NCI-H1930 (cell line): Measurements from ENCODE around the gene COL10A1.

Source experiments
- DNase-seq, 2 experiments: peaks; one replicate each; lab custom pipeline; 2025; lab: John Stamatoyannopoulos, UW

Gene COL10A1

DNA sequence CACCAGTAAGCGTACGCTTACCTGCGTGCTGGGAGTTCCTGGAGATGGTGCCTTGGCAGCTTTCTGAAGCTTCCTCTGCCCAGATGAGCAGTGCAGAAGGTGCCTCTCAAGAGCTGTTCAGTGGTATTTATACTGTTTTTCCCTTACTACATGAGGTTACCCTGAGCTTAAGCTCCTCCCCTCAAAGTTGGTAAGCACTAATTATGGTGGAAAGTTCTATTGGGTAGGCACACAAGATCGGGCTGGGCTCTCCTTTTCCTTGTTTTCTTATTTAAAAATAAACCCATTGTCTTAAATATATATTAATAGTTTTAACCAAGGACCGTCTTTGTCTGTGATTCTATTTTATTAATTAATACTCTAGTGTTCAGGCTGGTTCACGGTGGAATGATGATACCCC, at the start of gene COL10A1:
TSS of gene COL10A1 (minus strand) at position 101 of the 400 bp plus-strand sequence. CDS start 640 bp downstream, outside the sequence.
- DNase-seq: no peak

DNA sequence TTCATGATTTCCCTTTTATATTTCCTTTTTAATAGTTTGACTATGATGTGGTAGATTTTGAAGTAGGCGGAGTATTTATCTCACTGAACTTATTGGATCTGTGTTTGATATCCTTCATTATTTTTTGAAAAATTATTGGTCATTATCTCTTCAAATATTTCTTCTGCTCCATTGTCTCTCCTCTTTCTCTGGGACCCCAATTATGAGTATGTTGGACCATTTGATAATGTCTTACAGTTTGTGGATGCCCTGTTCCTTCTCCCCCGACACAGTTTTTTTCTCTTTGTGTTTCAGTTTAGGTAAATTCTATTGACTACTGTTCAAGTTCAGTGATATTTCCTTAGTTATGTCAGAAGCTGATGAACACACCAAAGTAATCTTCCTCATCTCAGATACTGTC, 49.4 kb upstream of the COL10A1 start:
- no peak for DNase-seq

DNA sequence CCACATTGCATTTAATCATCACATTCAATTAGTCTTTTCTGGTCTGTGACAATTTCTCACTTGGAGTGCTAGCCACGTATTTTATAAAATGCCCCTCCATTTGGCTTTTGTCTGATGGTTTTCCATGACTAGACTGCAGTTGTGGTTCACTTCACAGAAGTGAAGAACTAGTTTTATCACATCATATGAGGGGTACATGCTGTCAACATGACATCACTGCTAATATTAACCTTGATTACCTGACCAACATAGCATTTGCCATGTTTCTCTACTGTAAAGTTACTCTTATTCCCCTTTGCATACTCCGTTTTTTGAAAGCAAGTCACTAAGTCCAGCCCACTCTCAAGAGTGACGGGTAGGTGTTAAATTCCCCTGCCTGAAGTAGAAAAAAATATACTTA, 48.0 kb upstream of the COL10A1 start:
- no peak for DNase-seq

DNA sequence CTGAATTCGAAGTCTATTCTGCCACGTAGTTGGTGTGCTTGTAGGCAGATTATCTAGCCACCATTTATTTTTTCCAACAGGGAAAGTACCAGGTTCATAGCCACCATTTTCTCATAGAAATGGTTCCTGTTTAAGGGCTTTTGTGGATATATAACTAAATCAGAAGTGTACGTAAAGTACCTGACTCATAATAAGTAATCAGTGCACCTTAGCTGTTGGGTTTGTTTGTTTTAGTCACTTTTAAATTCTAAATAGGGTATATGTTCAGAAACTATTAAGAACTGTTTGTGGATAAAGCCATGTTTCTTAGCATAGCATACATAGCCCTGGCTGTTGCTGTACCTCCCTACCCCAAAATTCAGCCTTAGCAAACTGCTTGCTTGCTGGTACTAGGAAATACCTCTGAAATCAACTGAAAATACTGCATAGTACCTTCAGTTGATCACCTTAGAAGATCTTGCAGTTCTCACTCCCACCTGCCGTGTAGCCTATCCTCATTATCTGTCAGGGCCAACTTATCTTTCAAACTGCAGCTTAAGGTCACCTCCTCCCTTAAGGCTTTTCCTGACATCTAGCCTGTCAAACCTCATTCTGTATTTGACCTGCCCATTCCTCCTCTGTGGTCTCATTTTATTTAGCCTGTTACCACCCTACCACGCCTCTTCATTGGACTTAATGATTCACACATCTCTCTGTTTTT, 44.6 kb upstream of the COL10A1 start:
- no peak for DNase-seq

DNA sequence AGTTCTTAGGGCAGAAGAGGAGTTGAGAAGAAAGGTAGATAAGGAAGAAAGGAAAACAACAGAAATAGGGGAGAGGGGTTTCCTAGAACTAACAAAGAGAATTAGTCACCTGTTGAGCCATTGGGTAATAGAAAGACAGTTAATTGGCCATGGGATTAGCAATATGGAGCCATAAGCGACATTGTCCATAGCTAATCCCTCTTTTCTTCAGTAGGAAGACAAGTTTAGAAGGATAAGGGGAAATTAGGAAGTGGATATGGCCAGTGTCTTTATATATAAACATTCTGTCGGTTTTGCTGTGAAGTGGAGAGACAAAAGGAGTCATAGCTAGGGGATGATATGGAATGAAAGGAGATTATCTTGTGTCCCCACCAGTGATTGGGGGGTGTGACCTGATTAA, 43.9 kb upstream of the COL10A1 start:
- no peak for DNase-seq

DNA sequence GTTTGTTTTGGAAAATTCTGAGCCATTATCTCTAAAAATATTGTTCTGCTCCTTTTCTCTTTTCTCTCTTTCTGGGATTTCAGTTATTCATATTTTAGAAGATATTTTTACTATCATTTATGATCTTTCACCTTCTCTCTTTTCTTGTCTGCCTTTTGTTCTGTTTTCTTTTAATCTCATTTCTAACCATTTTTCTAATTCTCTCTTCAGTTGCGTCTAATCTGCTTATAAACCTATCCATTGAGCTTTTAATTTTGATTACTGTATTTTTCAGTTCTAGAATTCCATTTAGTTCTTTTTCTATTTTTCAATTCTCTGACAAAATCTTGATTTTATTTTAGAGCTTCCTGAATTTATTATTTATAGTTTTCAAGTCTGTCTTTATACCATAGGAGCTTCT, 42.2 kb upstream of the COL10A1 start:
- DNase-seq: no peak

DNA sequence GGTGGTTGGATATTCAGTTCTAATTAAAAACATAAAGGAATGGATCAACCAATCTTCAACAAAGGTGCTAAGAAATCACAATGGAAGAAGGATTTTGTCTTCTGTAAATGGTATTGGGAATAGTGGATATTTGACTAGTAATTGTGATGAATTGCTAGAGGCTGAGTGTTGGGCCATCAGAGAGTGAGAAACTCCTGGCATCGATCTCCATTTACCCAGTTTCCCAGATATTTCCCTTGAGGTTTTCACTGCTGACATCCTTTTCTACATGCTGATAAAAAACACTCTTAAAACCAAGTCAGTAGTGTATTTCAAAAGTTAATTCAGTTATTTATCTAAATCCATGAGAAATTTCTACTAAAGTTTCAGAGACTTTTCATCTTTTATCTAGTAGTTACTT, 40.4 kb upstream of the COL10A1 start:
- DNase-seq: no peak

DNA sequence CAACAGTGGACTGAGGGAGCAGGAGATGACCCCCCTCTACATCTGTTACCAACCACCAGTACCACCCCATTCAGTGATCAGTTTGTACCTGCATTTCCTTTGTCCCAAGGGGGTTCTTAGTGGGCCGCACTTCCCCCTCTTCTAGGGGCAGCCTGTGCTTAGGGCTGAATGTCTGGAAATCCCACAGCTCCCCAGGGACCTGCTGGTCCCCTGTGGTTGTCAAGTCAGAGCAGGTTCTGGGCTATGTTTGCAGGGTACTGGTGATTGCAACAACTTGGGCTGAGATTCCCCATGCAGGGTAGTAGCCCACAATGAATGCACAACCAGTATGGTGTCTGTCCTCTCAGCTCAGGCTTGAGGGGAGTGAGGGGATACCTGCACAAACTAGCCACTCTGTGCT, 39.7 kb upstream of the COL10A1 start:
- no peak for DNase-seq

DNA sequence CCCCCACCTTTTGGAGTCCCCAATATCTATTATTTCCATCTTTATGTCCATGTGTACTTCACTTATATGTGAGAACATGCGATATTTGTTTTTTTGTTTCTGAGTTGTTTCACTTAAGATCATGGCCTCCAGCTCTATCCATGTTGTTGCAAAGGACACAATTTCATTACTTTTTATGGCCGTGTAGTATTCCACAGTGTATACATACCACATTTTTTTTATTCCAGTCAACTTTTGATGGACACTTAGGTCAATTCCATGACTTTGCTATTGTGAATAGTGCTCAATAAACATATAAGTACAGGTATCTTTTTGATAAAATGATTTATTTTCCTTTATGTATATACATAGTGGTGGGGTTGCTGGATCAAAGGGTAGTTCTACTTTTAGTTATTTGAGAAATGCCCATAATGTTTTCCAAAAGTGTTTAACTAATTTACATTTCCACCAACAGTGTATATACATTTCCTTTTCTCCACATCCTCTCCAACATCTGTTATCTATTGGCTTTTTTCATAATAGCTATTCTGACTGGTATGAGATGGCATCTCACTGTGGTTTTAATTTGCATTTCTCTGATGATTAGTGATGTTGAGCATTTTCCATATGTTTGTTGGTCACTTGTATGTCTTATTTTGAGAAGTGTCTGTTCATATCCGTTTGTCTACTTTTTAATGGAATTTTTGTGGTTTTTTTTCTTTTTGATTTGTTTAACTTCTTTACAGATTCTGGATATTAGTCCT, 34.0 kb upstream of the COL10A1 start:
- DNase-seq: no peak

DNA sequence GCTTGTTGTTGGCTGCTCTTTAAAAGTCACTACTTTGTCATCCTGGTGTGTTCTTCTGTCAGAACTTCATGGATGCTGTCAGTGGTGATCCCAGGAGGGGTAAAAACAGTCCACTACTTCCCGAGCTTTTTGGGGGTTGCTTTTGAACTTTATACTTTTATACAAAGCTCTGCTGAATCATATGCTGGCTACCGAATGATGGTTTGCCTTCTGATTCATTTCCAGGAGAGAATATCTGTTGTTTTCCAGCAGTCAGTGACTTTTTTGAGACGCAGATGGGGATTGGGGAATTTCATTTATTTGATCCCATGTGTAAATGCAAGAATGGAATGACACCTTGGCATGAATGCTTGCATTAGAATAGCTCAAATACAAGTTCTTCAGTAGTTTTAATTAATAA, 32.7 kb upstream of the COL10A1 start:
- DNase-seq: no peak

DNA sequence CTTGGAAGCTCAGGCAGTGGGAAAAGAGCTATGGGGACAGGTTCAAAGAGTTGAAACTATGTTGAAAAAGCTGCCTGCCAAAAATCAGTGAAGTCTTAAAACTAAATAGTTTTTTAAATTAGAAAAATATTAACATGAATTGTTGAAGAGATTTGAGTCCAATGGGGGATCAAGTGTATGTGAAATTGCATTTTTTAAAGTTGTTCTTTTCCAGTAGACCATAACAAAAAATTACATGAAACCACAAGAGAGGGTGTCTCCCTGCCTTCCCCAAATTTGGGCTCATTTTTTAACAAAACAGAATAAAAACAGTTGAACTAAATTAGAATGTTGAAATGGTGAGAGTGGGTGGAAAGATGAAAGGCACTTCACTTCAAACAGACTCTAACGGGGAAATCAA, 31.5 kb upstream of the COL10A1 start:
- DNase-seq: no peak

DNA sequence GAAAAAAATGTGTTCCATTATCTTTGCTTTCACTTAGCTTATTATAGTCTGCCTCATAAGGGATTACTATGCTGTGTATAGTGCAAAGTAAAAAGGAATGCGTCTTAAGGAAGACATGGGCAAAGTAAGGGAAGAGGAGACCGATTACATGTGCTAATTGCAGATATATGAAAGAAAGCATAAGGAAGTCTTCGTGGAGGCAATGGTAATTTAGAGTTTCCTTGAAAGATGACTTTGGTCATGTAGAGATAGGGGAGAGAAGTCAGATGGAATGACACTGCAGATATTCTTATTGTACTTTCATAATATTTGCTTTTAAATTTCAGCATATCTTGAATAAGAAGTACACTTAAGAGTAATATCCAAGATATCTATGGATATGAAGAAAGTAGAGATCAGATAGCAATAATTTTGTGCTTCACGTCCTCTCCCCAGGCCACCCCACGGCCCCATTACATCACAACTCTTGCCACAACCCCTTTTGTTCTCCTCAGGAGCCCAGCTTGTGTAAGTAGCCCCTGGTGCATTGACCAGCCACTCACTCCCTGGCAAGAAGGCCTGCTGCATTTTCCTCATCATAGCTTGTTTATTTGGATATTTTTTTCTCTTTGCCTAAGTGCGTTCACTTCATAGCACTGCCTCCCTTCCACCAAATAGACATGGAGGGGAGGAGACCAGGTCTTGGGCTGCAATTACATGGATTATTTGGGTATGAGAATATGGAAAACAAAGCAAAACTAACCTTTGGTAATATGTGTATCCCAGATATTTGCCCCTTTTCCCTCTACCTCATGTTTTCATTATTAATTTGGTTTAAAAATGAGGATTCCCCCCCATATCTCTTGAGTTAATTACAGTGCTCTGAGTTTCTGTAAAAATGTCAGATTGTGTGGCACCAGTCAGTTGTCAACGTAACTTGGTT, 30.7 kb upstream of the COL10A1 start:
- no peak for DNase-seq

DNA sequence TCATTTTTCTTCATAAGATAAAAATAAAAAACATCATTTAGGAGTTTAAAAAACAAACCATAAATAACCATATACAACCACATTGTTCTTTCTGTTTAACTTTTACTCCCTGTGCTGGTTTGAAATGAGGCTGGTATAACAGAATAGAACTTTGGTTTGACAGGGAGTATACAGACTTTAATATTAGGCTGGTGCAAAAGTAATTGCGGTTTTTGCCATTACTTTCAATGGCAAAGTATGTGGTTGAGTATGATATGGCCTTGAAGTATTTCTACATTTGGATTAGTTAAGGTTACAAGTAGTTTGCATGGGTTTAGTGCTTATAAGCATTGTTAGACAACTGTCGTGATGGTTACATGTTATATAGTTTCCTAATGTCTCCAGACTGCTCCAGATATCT, 29.0 kb upstream of the COL10A1 start:
- DNase-seq: no peak

DNA sequence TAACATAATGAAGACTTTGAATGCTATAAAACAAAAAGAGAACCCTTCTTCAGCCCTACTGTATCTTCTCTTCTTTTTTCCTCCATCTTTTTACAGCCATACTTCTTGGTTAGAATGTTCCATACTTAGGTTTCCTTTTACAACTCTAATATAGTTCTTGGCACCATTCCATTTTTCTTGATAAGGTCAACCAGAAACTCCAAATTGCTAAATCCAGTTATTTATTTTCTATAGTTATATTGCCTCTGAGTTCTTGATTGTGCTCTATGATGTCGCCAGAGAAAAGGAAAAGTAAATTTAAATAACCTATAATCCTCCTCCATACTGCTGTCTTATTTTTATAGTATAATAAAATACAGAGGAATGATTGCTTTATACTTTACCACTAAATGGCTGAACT, 26.7 kb upstream of the COL10A1 start:
- DNase-seq: no peak

DNA sequence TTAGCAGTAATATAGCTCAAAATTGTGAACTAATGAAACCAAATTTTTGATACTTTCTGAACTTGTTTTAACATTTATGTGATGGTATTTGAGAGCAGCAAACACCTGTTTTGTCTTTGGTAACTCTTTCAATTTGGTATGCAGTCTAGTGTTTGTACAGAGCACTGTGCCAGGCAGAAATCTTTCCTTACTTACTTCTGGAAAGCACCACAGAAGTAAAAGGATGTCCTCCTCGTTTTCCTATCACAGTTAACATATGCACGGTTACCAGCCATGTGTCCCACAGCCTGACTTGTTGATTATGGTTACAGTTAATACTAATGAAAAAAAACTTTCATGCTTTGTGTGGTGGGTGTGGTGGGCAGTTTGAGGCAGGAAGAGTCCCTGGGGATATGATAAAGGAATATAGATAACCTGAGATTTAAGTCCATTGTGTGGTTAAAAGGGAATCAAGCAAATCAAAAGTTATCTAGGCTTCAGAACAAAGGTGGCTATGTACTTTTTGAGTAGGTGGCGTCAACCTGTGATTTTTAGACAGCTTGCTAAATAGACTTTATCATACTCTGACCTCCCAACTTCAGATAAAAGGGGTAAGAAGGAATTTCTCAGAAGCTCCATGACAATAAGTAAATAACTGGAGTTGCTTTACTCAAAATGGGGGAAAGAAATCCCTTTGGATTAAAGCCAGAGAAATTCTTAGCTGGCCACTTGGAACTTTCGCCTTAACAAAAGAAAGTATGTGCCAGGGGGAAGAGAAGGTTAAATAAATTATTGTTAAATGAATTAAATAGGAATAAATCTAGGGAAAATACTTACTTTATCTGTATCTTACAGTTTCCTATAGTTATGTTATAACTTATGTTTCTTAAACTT, 20.1 kb upstream of the COL10A1 start:
- DNase-seq: no peak

DNA sequence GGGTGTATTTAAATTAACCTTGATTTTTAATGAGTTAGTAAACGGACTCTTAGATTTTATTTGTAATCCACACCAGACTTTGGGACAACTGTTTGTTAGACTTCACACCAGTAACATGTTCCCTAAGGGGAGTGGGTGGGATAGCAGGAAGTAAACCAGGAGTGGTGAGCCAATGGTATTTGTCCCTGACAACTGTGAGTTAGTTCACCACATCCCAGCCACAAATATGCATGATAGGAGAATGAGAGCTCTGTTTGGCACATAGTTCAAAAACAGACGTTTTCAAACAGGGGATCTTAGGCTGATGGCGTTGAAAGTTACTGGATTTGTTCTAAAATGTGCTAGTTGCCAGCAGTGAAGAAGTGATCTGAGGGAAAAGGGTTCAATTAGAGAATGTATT, 18.7 kb upstream of the COL10A1 start:
- DNase-seq: no peak

DNA sequence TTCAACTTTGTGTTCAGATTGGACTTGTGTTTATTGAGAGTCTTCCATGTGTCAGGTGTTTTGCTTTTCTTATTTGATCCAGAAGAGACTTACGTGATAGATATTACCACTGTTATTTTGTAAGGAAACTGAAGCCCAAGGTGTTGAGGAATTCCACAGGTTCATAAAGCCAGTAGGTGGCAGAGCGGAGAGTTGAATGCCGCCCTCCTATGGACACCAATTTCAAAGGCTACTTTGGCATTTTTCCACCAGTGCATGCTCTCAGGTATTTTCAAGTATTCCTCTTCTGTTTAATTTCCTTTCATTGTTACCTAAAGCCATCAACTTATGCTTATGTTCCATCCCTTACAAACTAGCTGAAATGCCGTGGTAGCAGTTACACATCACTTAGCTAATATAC, 14.0 kb upstream of the COL10A1 start:
- DNase-seq: no peak

DNA sequence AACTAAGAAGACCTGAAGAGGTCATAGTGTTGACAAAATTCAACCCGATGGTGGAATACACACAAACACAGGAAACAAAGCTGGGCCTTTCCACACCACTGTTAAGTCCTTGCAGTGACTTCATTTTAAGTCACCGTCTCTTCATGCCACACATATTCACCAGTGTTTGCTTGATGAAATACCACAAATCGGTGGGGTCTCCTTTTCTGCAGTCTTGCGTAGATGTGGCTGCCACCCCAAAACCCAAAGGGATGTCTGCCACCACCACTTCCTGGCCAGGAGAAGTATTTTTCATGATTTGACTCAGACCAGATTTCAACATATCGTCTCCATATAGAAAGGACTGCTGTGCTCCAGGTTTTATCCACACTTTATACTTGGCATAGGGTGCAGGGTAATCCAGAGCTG, 11.0 kb upstream of the COL10A1 start:
- DNase-seq: no peak

DNA sequence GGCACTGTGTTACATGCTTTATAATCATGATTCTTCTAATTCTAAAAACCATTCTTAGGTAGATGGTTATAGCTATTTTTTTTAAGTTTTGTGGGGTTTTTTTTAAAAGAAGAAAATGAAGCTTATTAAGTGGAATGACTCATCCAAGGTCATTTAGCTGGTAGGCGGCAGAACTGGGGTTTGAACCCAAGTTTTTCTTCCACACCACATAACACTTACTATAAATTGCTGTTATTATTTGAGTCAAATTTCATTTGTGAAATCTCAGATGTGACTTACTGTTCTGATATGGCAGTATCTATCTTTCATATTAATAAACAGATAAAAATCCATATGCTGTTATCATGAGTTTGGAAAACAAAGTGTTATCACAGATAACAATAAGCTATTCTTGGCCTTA, 10.4 kb upstream of the COL10A1 start:
- DNase-seq: no peak

DNA sequence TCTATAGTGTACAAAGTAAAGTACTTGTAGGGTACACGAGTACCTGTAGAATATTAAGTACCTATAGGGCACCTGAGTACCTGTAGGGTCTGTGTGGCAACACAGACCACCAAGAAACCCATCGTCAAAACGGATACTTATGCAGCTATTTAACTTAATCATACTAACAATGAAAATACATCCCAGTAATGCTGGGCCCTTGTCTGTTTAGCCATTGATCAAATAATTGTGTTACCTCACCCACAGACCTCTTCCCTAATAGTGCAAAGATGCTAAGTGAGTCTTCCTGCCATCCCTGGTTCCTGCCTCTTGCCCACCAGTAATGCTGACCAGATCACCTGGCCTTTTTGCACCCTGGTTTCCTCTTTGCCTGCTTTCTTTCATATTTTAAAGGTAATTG, 7.5 kb upstream of the COL10A1 start:
- no peak for DNase-seq

DNA sequence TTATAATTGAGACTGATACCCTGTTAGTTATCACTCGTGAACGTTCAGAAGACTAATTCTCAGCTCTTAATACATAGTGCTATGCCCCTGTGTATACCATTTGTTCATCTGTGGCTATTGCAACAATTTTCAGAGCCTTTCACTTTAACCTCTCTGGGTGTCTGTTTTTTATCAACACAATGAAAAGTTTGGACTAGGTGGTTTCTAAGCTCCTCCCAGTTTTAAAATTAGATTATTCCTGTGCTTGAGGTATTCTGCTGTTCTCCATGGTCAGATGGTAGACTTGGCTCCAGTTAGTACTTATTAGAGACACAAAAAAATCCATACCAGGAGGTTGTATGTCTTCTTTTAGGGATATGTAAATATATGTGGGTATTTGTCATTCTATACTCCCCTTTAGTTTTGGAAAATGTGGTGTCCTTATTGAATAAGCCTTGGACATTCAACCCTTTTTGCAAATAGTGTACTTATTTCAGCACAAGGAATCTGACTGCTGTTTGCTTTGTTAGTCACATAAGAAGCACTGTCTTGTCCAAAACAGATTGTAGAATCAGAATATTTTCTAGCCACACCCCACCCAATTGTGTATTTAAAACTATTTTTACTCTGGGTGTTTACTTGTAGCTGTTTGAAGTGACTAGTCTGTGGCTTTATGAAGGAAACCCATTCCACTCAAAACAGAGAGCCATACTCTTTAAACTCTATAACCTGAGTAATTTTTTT, 2.0 kb upstream of the COL10A1 start:
- DNase-seq: no peak
